GM19372 (cell line): ENCODE measurements around the gene PACS2.
"Not testable (repeated sequence)": the region's sequence is repeated elsewhere in the genome, so short reads cannot be mapped to it uniquely, and the experiment has no call there.

Source experiments
- ATAC-seq: cut with Tn5 transposase; IDR thresholded peaks from one replicate; pipeline ENCODE4 v1.9.1; 2021; ENCODE audit warnings: mild to moderate bottlenecking, low read depth, moderate library complexity; ENCODE audit not compliant: unreplicated experiment

PACS2 gene

GRCh38 chr14:105287249-105288102 lies 27.1 kb upstream of the PACS2 start:
- ATAC-seq = no peak

- ATAC-seq = not testable (repeated sequence)
Measured at GRCh38 chr14:105288936-105289335, 25.6 kb upstream of the PACS2 start.

- no peak for ATAC-seq
Measured at GRCh38 chr14:105290621-105291346, 23.8 kb upstream of the PACS2 start.

- ATAC-seq = no peak
Measured at GRCh38 chr14:105292826-105293711, 21.5 kb upstream of the PACS2 start.

GRCh38 chr14:105294142-105294597 lies 20.4 kb upstream of the PACS2 start:
- no peak for ATAC-seq

GRCh38 chr14:105297311-105297710 lies 17.2 kb upstream of the PACS2 start:
- ATAC-seq = not testable (repeated sequence)

GRCh38 chr14:105299654-105300541 lies 14.7 kb upstream of the PACS2 start:
- peak; percentile 4 for ATAC-seq

GRCh38 chr14:105300542-105301102 lies 13.9 kb upstream of the PACS2 start, which contains the start of gene BRF1:
TSS of gene BRF1 (minus strand) at chr14:105301001. CDS start at chr14:105300629, 372 bp downstream.
- ATAC-seq = peak; percentile 80

- peak; percentile 60 for ATAC-seq
Measured at GRCh38 chr14:105301103-105301914, 13.2 kb upstream of the PACS2 start.

- not testable (repeated sequence) for ATAC-seq
Measured at GRCh38 chr14:105301915-105302249, 12.7 kb upstream of the PACS2 start.

- ATAC-seq = no peak
Measured at GRCh38 chr14:105303949-105304348, 10.6 kb upstream of the PACS2 start.

GRCh38 chr14:105304565-105304964 lies 10.0 kb upstream of the PACS2 start:
- no peak for ATAC-seq

GRCh38 chr14:105305345-105305744 lies 9.2 kb upstream of the PACS2 start:
- ATAC-seq = no peak

GRCh38 chr14:105305791-105306190 lies 8.8 kb upstream of the PACS2 start:
- ATAC-seq = no peak

- no peak for ATAC-seq
Measured at GRCh38 chr14:105307052-105307727, 7.4 kb upstream of the PACS2 start.

- no peak for ATAC-seq
Measured at GRCh38 chr14:105309371-105309770, 5.2 kb upstream of the PACS2 start.

GRCh38 chr14:105311838-105312237 lies 2.7 kb upstream of the PACS2 start:
- no peak for ATAC-seq

- no peak for ATAC-seq
Measured at GRCh38 chr14:105312973-105313372, 1.6 kb upstream of the PACS2 start.
